DMS 273 (cell line): Measurements from ENCODE around the gene CLNK.

ENCODE experiments used
- DNase-seq: peaks from one replicate; lab custom pipeline; 2025; ENCODE audit not compliant: unreplicated experiment; lab: John Stamatoyannopoulos, UW

The CLNK gene

DNA sequence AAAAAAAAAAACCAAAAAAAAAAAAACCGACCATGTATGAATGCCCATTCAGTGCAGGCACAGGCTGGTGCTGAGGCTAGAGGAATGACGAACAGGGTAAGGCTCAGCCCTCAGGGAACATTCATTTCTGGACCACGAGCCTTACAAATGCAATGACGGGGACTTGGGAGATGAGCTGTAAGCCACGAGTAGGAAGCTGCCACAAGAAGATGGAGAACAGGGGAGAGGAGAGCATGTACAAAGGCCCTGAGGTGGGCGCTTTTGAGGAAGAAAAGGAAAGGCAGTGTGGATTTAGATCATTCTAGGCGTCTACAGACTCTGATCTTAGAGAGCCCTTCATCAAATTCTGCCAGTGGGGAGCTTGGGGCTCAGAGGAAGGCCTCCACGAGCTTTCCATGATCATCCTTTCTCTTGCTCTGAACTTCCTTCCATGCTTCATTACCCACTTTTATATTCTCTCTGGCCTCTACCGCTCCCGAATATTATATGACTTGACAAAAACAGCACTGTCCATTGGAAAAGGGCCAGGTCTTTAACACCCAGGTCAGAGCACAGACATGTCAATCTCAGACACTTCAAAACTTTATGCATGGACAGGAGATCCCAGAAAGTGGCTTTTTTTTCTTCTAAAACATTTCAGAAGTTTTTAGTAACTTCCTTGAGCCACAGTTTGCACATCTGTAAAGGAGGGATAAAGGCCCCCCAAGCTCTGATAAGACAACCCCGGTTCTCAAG, 224.1 kb downstream of the CLNK start:
- DNase-seq = no peak

- no peak for DNase-seq
Measured at GRCh38 chr4:10459305-10459704, 225.3 kb downstream of the CLNK start.

DNA sequence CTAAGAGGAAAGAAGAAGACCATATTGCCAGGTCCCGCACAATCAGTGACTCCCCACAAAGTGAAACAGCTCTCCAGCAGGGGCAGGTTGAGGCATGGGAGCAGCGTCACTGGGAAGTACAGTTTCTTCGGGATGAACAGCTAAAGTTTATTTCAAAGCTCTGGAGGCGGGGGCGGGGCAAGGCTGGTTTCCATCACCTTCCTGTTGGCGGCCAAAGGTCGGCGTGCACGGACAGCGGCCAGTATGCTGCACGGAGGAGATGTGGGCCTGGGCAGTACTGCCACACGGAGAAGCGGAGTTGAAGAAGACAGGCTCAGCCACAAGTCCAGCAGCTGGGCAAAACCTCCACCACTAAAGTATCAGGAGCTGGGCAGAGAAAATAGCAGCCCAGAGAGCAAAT, 226.4 kb downstream of the CLNK start:
- DNase-seq = no peak

- peak; percentile 82 for DNase-seq
Measured at GRCh38 chr4:10457255-10457801, 227.2 kb downstream of the CLNK start, which contains the start of gene ZNF518B. Gene ZNF518B, minus strand, starts transcription at chr4:10457426. Its CDS starts 11,098 bp downstream, at chr4:10446328.

- DNase-seq = peak; percentile 63
Measured at GRCh38 chr4:10456595-10457254, 227.8 kb downstream of the CLNK start.

GRCh38 chr4:10456260-10456594, 228.3 kb downstream of the CLNK start:
- DNase-seq = no peak

- DNase-seq = no peak
Measured at GRCh38 chr4:10455133-10455532, 229.4 kb downstream of the CLNK start.

- DNase-seq = no peak
Measured at GRCh38 chr4:10454726-10455125, 229.8 kb downstream of the CLNK start.

DNA sequence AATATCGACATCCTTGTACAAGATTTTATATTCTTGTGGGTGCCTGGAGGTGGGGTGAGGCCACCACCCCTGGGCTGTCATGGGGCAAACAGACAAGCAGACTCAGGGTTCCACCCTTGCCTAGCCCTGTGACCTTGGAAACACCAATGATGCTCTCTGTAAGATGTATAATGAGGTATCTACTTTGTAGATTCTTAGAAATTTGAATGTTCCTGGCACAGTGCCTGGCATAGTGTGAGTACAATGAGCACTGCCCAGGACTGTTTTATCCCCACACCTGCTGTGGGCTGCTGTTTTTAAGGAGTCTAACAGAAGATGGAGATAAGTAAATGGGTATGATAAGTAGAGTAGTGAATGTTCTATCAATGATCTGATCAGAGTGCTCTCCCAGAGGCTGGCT, 230.4 kb downstream of the CLNK start:
- no peak for DNase-seq

GRCh38 chr4:10448991-10449390, 235.6 kb downstream of the CLNK start:
- no peak for DNase-seq

DNA sequence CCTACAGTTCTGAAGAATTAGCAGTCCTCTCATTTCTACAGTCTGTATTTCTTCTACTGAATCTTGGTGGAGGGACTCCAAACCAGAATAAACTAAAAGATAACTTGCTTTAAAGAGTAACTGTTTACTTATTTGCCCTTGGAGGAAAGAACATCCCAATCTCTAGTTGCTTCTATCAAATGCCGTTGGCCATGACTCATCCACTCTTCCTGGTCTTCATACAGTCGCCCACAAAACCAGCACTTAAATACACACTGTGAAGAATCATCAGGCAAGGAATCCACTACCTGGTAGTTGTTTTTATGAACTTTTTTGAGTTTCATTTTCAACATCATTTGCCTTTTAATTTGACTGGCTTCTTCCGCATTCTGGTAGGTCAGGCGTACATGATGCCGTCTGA, 241.6 kb downstream of the CLNK start:
- DNase-seq = no peak

DNA sequence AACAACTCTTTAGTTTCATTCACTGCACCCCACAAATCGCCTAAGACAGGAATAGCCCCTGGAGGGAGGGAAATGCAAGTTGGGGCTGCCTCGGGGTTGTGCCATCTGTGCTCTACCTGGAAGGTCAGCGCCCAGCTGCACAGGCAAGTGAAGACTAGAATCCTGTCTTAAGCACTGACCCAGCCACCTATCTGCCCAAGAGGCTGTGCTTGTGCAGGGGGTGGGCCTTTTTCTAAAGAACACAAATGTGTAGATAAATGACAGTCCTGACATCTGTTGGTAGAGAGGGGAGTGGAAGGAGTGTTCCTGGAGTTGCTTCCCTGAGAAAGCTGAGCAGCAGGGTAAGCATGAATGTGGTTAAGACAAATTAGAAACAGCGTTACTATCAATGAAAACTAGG, 243.1 kb downstream of the CLNK start:
- peak; percentile 9 for DNase-seq

GRCh38 chr4:10438924-10439323, 245.6 kb downstream of the CLNK start:
- no peak for DNase-seq

DNA sequence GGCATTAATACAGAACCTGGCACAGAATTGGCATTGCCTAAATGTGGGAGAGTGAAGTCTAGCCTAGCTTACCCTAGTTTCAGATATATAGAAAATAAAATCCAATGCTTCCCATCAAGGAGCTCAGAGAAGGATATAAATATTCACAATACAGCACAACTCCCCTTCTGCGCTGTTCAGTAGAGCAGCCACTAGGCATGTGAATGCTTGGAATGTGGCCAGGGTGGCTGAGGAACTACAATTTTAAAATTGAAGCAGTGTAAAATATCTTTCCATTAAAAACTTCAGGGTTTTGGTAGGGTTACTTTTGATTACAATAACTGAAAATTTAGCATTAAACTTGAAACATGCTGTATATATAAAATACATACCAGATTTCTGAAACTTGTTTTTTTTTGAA, 246.8 kb downstream of the CLNK start:
- DNase-seq = no peak
